ENCODE data around the gene GSK3B. TPM values are rescaled to one million over a fixed set of nuclear protein-coding genes. Genes with fewer than 3 reads are reported as not detected.
"Not testable (repeated sequence)": the region's sequence is repeated elsewhere in the genome, so short reads cannot be mapped to it uniquely, and the experiment has no call there.

The GSK3B gene
- polyA plus RNA-seq, 3 donors: 16.2 to 20.6 (median 20.5) TPM

DNA sequence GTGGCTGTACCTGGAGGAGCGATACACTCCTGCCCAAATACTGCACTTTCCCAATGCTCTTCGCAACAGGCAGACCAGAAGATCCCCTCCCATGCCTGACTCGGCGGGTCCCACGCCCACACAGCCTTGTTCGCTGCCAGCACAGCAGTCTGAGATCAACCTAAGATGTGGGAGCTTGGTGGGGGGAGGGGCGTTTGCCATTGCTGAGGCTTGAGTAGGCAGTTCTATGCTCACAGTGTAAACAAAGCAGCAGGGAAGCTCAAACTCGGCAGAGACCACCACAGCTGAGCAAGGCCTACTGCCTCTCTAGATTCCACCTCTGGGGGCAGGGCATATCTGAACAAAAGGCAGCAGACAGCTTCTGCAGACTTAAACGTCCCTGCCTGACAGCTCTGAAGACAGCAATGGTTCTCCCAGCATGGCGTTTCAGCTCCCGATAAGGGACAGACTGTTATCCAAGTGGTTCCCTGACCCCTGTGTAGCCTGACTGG lies 90.2 kb downstream of the GSK3B start:
- WGBS (ENCODE audit: insufficient coverage): 94% methylated on average over 6 of the region's 11 CpGs
- H3K9me3 ChIP-seq (replicated peaks in 1 of 2; ENCODE audit: control insufficient read depth in 1 of 2, insufficient read depth in 1 of 2, low read length in 2 of 2); H3K27me3 Mint-ChIP-seq (ENCODE audit: low read depth in 3 of 3); H3K4me3 ChIP-seq (replicated peaks in 1 of 3; ENCODE audit: low read depth in 2 of 3, low read length in 3 of 3); H3K4me1 ChIP-seq (ENCODE audit: control insufficient read depth in 1 of 2, insufficient read depth in 2 of 2, low read length in 2 of 2); H2AFZ ChIP-seq (ENCODE audit: insufficient read depth, low read depth, low read length, poor library complexity, severe bottlenecking); H3K4me2 ChIP-seq (replicated peaks; ENCODE audit: extremely low read depth, low read length, poor library complexity, severe bottlenecking); intact Hi-C loops (cut with micrococcal nuclease); H3K9ac ChIP-seq (ENCODE audit: insufficient read depth, low read length, poor library complexity, severe bottlenecking); H3K27ac Mint-ChIP-seq; H3K4me3 Mint-ChIP-seq; DNase-seq; H3K27ac ChIP-seq (ENCODE audit: low read depth in 1 of 2, low read length in 2 of 2); H3K4me1 Mint-ChIP-seq; H3K27me3 ChIP-seq (ENCODE audit: control insufficient read depth in 2 of 2, insufficient read depth in 2 of 2, low read length in 2 of 2): not testable (repeated sequence)
- Mint-ChIP-seq H3K36me3 (peaks cover 20 to 28% of the 10 kb centered on the region in 2 donors), H3K9me3 (peaks cover 8 to 29% (median 13%) of the 10 kb centered on the region in 7 donors)
- Histone ChIP-seq H4K20me1 (ENCODE audit: insufficient read depth, low read length) (peaks cover 92% of the 10 kb centered on the region), H3K36me3 (replicated peaks in 1 of 2; ENCODE audit: control insufficient read depth in 1 of 2, insufficient read depth in 2 of 2, low read length in 2 of 2) (peaks cover 9 to 29% of the 10 kb centered on the region in 2 donors), H3K79me2 (ENCODE audit: insufficient read depth, low read length) (peaks cover 91% of the 10 kb centered on the region)

DNA sequence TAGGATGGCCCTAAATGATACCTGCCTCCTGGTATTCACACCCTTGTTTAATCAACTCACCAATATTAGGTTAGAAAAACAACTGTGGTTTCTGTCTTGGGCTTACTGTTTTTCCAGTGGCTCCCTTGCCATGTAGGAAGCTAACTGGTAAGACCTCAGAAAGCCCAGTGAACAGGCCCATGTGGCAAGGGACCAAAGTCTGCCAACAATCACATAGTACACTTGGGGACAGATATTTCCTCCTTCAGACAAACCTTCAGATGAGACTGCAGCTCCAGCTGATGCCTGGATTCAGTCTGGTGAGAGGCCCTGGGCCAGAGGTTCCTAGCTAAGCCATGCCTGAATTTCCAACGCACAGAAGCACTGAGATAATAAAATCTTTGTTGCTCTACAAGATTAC lies 96.1 kb downstream of the GSK3B start:
- H3K79me2 ChIP-seq (ENCODE audit: insufficient read depth, low read length): peaks cover 84% of the 10 kb centered on the region
- intact Hi-C loops (cut with micrococcal nuclease): no loop called here

More for the DNA sequence above, 96.1 kb downstream of the GSK3B start:
- DNase-seq: no peak
- Histone ChIP-seq H2AFZ (ENCODE audit: insufficient read depth, low read depth, low read length, poor library complexity, severe bottlenecking) (no peak overlapping the region), H3K27me3 (ENCODE audit: control insufficient read depth in 2 of 2, insufficient read depth in 2 of 2, low read length in 2 of 2) (no peaks in the 10 kb centered on the region), H3K27ac (ENCODE audit: low read depth in 1 of 2, low read length in 2 of 2) (no peak overlapping the region), H3K9me3 (replicated peaks in 1 of 2; ENCODE audit: control insufficient read depth in 1 of 2, insufficient read depth in 1 of 2, low read length in 2 of 2) (peaks cover 0 to 4% of the 10 kb centered on the region in 2 donors), H3K36me3 (replicated peaks in 1 of 2; ENCODE audit: control insufficient read depth in 1 of 2, insufficient read depth in 2 of 2, low read length in 2 of 2) (peaks cover 17 to 41% of the 10 kb centered on the region in 2 donors), H3K4me1 (ENCODE audit: control insufficient read depth in 1 of 2, insufficient read depth in 2 of 2, low read length in 2 of 2) (no peaks in the 10 kb centered on the region), H3K4me2 (replicated peaks; ENCODE audit: extremely low read depth, low read length, poor library complexity, severe bottlenecking) (no peak overlapping the region), H3K4me3 (replicated peaks in 1 of 3; ENCODE audit: low read depth in 2 of 3, low read length in 3 of 3) (no peak overlapping the region), H4K20me1 (ENCODE audit: insufficient read depth, low read length) (peaks cover 85% of the 10 kb centered on the region), H3K9ac (ENCODE audit: insufficient read depth, low read length, poor library complexity, severe bottlenecking) (no peak overlapping the region)
- Mint-ChIP-seq H3K36me3 (peaks cover 30 to 56% of the 10 kb centered on the region in 2 donors), H3K4me1 (peaks cover 5% of the 10 kb centered on the region), H3K9me3 (peaks cover 0 to 7% (median 3%) of the 10 kb centered on the region in 7 donors), H3K27me3 (ENCODE audit: low read depth in 3 of 3) (no peaks in the 10 kb centered on the region), H3K27ac (peak overlapping the region in 1 of 7 donors; percentile 74), H3K4me3 (no peak overlapping the region)
- TF ChIP-seq, protein P1, sequence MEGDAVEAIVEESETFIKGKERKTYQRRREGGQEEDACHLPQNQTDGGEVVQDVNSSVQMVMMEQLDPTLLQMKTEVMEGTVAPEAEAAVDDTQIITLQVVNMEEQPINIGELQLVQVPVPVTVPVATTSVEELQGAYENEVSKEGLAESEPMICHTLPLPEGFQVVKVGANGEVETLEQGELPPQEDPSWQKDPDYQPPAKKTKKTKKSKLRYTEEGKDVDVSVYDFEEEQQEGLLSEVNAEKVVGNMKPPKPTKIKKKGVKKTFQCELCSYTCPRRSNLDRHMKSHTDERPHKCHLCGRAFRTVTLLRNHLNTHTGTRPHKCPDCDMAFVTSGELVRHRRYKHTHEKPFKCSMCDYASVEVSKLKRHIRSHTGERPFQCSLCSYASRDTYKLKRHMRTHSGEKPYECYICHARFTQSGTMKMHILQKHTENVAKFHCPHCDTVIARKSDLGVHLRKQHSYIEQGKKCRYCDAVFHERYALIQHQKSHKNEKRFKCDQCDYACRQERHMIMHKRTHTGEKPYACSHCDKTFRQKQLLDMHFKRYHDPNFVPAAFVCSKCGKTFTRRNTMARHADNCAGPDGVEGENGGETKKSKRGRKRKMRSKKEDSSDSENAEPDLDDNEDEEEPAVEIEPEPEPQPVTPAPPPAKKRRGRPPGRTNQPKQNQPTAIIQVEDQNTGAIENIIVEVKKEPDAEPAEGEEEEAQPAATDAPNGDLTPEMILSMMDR (IDR thresholded peaks at IDR 0.05): no peak
- WGBS (ENCODE audit: insufficient coverage): no CpG with 5 or more reads among the region's 1 CpG

Measured in CD14-positive monocyte (primary cell).